H9 (cell line): Measurements from ENCODE around the gene ADAM8. TPM values are rescaled to one million over a fixed set of nuclear protein-coding genes. Genes with fewer than 3 reads are reported as not detected.

Source experiments
- DNase-seq: peaks from one replicate; pipeline ENCODE4 v3.0.0-alpha.2; 2017
- H2AFZ ChIP-seq: one replicate; pipeline ENCODE4 v1.6.1; 2013; ENCODE audit warnings: mild to moderate bottlenecking, low read length, control low read depth, moderate library complexity
- H2AK5ac ChIP-seq: 2 replicates; pipeline ENCODE4 v1.6.1; 2013; ENCODE audit warnings: low read length, control low read depth, mixed read lengths; ENCODE audit not compliant: insufficient read length
- H2BK120ac ChIP-seq: one replicate; pipeline ENCODE4 v1.6.1; 2013; ENCODE audit warnings: low read depth, mild to moderate bottlenecking, low read length, control low read depth, inconsistent platforms; ENCODE audit not compliant: poor library complexity, severe bottlenecking
- H2BK12ac ChIP-seq: 2 replicates; pipeline ENCODE4 v1.6.1; 2013; ENCODE audit warnings: low read length, control low read depth, mixed read lengths, low read depth; ENCODE audit not compliant: insufficient read length
- H2BK15ac ChIP-seq: 2 replicates; pipeline ENCODE4 v1.6.1; 2013; ENCODE audit warnings: low read depth, low read length, control low read depth
- H2BK20ac ChIP-seq: one replicate; pipeline ENCODE4 v1.6.1; 2013; ENCODE audit warnings: low read depth, mild to moderate bottlenecking, low read length, control low read depth, inconsistent platforms; ENCODE audit not compliant: poor library complexity, severe bottlenecking
- H2BK5ac ChIP-seq: 2 replicates; pipeline ENCODE4 v1.6.1; 2013; ENCODE audit warnings: low read length, control low read depth, mixed read lengths; ENCODE audit not compliant: insufficient read length
- H3K14ac ChIP-seq: 2 replicates; pipeline ENCODE4 v1.6.1; 2013; ENCODE audit warnings: low read length, control low read depth; ENCODE audit not compliant: insufficient read depth
- H3K18ac ChIP-seq: 2 replicates; pipeline ENCODE4 v1.6.1; 2013; ENCODE audit warnings: low read depth, mild to moderate bottlenecking, mixed read lengths, low read length, control low read depth; ENCODE audit not compliant: insufficient read length
- H3K23ac ChIP-seq: 2 replicates; pipeline ENCODE4 v1.6.1; 2013; ENCODE audit warnings: low read length, control low read depth, mixed read lengths, low read depth; ENCODE audit not compliant: insufficient read length
- H3K23me2 ChIP-seq: 2 replicates; pipeline ENCODE4 v1.6.1; 2013; ENCODE audit warnings: low read depth, mild to moderate bottlenecking, mixed read lengths, low read length, control low read depth; ENCODE audit not compliant: insufficient read length, poor library complexity, severe bottlenecking
- H3K27ac ChIP-seq: 2 replicates; pipeline ENCODE4 v1.5.1; 2013; ENCODE audit warnings: low read length, control low read depth, mixed read lengths, low read depth; ENCODE audit not compliant: insufficient read length
- H3K27me3 ChIP-seq: 2 replicates; pipeline ENCODE4 v1.6.1; 2013; ENCODE audit warnings: low read length, control low read depth, inconsistent platforms; ENCODE audit not compliant: insufficient read depth
- H3K4ac ChIP-seq: 2 replicates; pipeline ENCODE4 v1.6.1; 2013; ENCODE audit warnings: low read depth, mild to moderate bottlenecking, control low read depth, inconsistent platforms, low read length, moderate library complexity
- H3K4me1 ChIP-seq: 2 replicates; pipeline ENCODE4 v1.6.1; 2013; ENCODE audit warnings: low read length, control low read depth, inconsistent platforms; ENCODE audit not compliant: insufficient read depth
- H3K4me2 ChIP-seq: 2 replicates; pipeline ENCODE4 v1.6.1; 2013; ENCODE audit warnings: low read length, control low read depth, mixed read lengths; ENCODE audit not compliant: insufficient read length, insufficient read depth
- H3K56ac ChIP-seq: 2 replicates; pipeline ENCODE4 v1.6.1; 2013; ENCODE audit warnings: low read depth, mild to moderate bottlenecking, mixed read lengths, low read length, control low read depth; ENCODE audit not compliant: insufficient read length
- H3K79me1 ChIP-seq: 2 replicates; pipeline ENCODE4 v1.6.1; 2013; ENCODE audit warnings: low read depth, mild to moderate bottlenecking, moderate library complexity, low read length, control low read depth, inconsistent platforms; ENCODE audit not compliant: insufficient read depth, poor library complexity, severe bottlenecking
- H3K79me2 ChIP-seq: 2 replicates; pipeline ENCODE4 v1.6.1; 2013; ENCODE audit warnings: low read length, control low read depth, inconsistent platforms; ENCODE audit not compliant: insufficient read depth
- H3K9ac ChIP-seq: 2 replicates; pipeline ENCODE4 v1.6.1; 2013; ENCODE audit warnings: low read length, control low read depth, mixed read lengths; ENCODE audit not compliant: insufficient read length; ENCODE audit errors: extremely low read depth
- H3K9me3 ChIP-seq: one replicate; pipeline ENCODE4 v1.6.1; 2013; ENCODE audit warnings: low read depth, low read length, inconsistent platforms; ENCODE audit not compliant: control insufficient read depth
- H3T11ph ChIP-seq: one replicate; pipeline ENCODE4 v1.6.1; 2013; ENCODE audit warnings: mild to moderate bottlenecking, low read length, control low read depth, inconsistent platforms
- H4K20me1 ChIP-seq: one replicate; pipeline ENCODE4 v1.6.1; 2013; ENCODE audit not compliant: control insufficient read depth, insufficient read length, insufficient read depth
- H4K5ac ChIP-seq: 2 replicates; pipeline ENCODE4 v1.6.1; 2013; ENCODE audit warnings: low read depth, mild to moderate bottlenecking, mixed read lengths, low read length, control low read depth; ENCODE audit not compliant: insufficient read length
- H4K8ac ChIP-seq: replicated peaks from 2 replicates; pipeline ENCODE4 v1.6.1; 2013; ENCODE audit warnings: low read length, control low read depth, mixed read lengths, low read depth; ENCODE audit not compliant: insufficient read length
- H4K91ac ChIP-seq: 2 replicates; pipeline ENCODE4 v1.6.1; 2013; ENCODE audit warnings: low read depth, mild to moderate bottlenecking, moderate library complexity, mixed read lengths, low read length, control low read depth; ENCODE audit not compliant: insufficient read length
- H3K27ac Mint-ChIP-seq, 3 experiments: 2 replicates in 2 of 3; 3 replicates in 1 of 3; pipeline ENCODE4 v1.8.0; 2020 to 2021; ENCODE audit warnings: mixed read lengths in 3 of 3, mild to moderate bottlenecking in 1 of 3, moderate library complexity in 1 of 3
- H3K27me3 Mint-ChIP-seq: 2 replicates; pipeline ENCODE4 v1.8.0; 2021; ENCODE audit warnings: low read depth, mild to moderate bottlenecking, moderate library complexity, mixed read lengths
- H3K36me3 Mint-ChIP-seq, 3 experiments: 2 replicates in 2 of 3; 3 replicates in 1 of 3; pipeline ENCODE4 v1.8.0; 2020 to 2021; ENCODE audit warnings: low read depth in 3 of 3, mixed read lengths in 3 of 3; ENCODE audit not compliant: insufficient read depth in 1 of 3
- H3K4me1 Mint-ChIP-seq, 2 experiments: 2 replicates each; pipeline ENCODE4 v1.8.0; 2020; ENCODE audit warnings: mixed read lengths in 2 of 2
- H3K4me3 Mint-ChIP-seq, 2 experiments: 2 replicates in 1 of 2; 3 replicates in 1 of 2; pipeline ENCODE4 v1.8.0; 2020 to 2021; ENCODE audit warnings: mild to moderate bottlenecking in 2 of 2, mixed read lengths in 2 of 2, moderate library complexity in 1 of 2
- H3K9me3 Mint-ChIP-seq, 2 experiments: 2 replicates in 1 of 2; 3 replicates in 1 of 2; pipeline ENCODE4 v1.8.0; 2020; ENCODE audit warnings: mild to moderate bottlenecking in 2 of 2, mixed read lengths in 2 of 2, moderate library complexity in 1 of 2
- WGBS: extraction: QIAGEN DNeasy Blood & Tissue Kit; methylation state at CpG from one replicate; pipeline ENCODE4 v1.1.7; 2013; ENCODE audit warnings: missing lambda C conversion rate, low lambda C conversion rate, mixed read lengths; ENCODE audit not compliant: insufficient read length; ENCODE audit errors: extremely low coverage; 5-methylcytosine and 5-hydroxymethylcytosine counted together
- total RNA-seq: library from RNA; stranded (reverse); gene quantifications from 2 replicates; pipeline ENCODE4 v1.2.1, GENCODE V29; 2021
- TF ChIP-seq, protein P1 (sequence below): fragments of 200-600 bp; sonication (generic); conservative IDR thresholded peaks from 3 replicates; pipeline ENCODE4 v1.8.0; 2021; ENCODE audit warnings: antibody characterized with exemption, mild to moderate bottlenecking

ADAM8 gene
- total RNA-seq, 1 experiment from 2014 or later = 5.4 TPM

DNA sequence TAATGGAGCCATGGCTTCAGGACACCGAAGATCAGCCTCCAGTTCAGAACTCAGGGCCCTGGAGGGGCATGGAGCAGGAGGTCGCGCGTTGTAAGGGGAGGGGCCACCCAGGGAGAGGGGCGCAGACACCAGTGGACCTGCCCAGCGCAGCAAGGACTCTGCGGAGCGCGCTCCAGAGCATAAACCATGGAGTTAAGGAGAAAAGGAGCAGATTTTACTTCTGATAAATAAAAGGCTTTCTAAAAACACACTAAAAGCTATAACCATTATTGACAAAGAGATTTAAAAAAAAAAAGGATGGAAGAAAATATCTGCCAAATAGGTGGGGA, 49.5 kb upstream of the ADAM8 start:
- H3K27me3 Mint-ChIP-seq = peaks cover 66% of the 10 kb centered on the region

More for the DNA sequence above, 49.5 kb upstream of the ADAM8 start:
- H3K23me2 ChIP-seq = peaks cover 19% of the 10 kb centered on the region
- H2AK5ac ChIP-seq = no peak overlapping the region
- peak overlapping the region; percentile 34 for H3K18ac ChIP-seq
- H3K4ac ChIP-seq = no peak overlapping the region
- Mint-ChIP-seq H3K4me3 (peak overlapping the region; percentile 60 to 78), H3K9me3 (0 out of 5 replicates have a peak, but pooled peaks cover 0 to 2% of the 10 kb centered on the region in 2 experiments), H3K36me3 (no peaks in the 10 kb centered on the region; a peak in 1 of 7 replicates), H3K27ac (no peak overlapping the region), H3K4me1 (peaks cover 14 to 28% of the 10 kb centered on the region in 2 experiments)
- H2BK120ac ChIP-seq = no peak overlapping the region
- no peaks in the 10 kb centered on the region for H3K79me2 ChIP-seq
- H3K9me3 ChIP-seq = no peaks in the 10 kb centered on the region
- no peak for DNase-seq
- H4K20me1 ChIP-seq = no peaks in the 10 kb centered on the region
- no peak overlapping the region for H4K5ac ChIP-seq
- no peak overlapping the region for H2AFZ ChIP-seq
- H4K91ac ChIP-seq = no peak overlapping the region
- H2BK20ac ChIP-seq = no peak overlapping the region
- TF ChIP-seq, protein P1, sequence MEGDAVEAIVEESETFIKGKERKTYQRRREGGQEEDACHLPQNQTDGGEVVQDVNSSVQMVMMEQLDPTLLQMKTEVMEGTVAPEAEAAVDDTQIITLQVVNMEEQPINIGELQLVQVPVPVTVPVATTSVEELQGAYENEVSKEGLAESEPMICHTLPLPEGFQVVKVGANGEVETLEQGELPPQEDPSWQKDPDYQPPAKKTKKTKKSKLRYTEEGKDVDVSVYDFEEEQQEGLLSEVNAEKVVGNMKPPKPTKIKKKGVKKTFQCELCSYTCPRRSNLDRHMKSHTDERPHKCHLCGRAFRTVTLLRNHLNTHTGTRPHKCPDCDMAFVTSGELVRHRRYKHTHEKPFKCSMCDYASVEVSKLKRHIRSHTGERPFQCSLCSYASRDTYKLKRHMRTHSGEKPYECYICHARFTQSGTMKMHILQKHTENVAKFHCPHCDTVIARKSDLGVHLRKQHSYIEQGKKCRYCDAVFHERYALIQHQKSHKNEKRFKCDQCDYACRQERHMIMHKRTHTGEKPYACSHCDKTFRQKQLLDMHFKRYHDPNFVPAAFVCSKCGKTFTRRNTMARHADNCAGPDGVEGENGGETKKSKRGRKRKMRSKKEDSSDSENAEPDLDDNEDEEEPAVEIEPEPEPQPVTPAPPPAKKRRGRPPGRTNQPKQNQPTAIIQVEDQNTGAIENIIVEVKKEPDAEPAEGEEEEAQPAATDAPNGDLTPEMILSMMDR = no peak
- H3K4me1 ChIP-seq = no peaks in the 10 kb centered on the region; the same call in 1 of the 2 replicates
- H3K56ac ChIP-seq = no peak overlapping the region
- H3K9ac ChIP-seq = no peak overlapping the region
- H3K27me3 ChIP-seq = peaks cover 13% of the 10 kb centered on the region; the same call in 1 of the 2 replicates
- no peak overlapping the region for H4K8ac ChIP-seq
- H3K4me2 ChIP-seq = peak overlapping the region; percentile 70
- H3K27ac ChIP-seq = no peak overlapping the region
- H2BK5ac ChIP-seq = no peak overlapping the region
- no peak overlapping the region for H2BK12ac ChIP-seq
- peak overlapping the region; percentile 90; the same call in 1 of the 2 replicates for H3K14ac ChIP-seq
- H3K79me1 ChIP-seq = no peaks in the 10 kb centered on the region
- H3T11ph ChIP-seq = no peak overlapping the region
- H2BK15ac ChIP-seq = no peak overlapping the region; the same call in 1 of the 2 replicates
- WGBS = no CpG with 5 or more reads among the region's 9 CpGs
- H3K23ac ChIP-seq = no peak overlapping the region
